Peyer's patch (tissue), 4 donors: ENCODE measurements around the gene RMND1.

Experiments
- CTCF ChIP-seq, 6 experiments: fragments of 450-650 bp in 4 of 6; fragments of 200-600 bp in 2 of 6; sonication (generic) in 1 of 6; IDR thresholded peaks; one replicate each; pipeline ENCODE4 v1.5.1; 2017 to 2019; ENCODE audit warnings: antibody characterized with exemption in 6 of 6, mild to moderate bottlenecking in 3 of 6, moderate library complexity in 1 of 6
- POLR2A ChIP-seq, 2 donors: fragments of 450-650 bp; IDR thresholded peaks; one replicate each; pipeline ENCODE4 v1.5.1; 2017; ENCODE audit warnings: antibody characterized with exemption in 2 of 2, mild to moderate bottlenecking in 2 of 2, moderate library complexity in 2 of 2

GRCh38 chr6:151392427-151392826 lies 59.5 kb downstream of the RMND1 start:
- TF ChIP-seq CTCF (IDR thresholded peaks at IDR 0.05) (no peak), POLR2A (IDR thresholded peaks at IDR 0.05) (no peak)
